ENCODE measurements around the gene KCNA4.

GRCh38 chr11:30016588-30017363 lies at the start of gene KCNA4:
- TF ChIP-seq POLR2AphosphoS5 (IDR thresholded peaks at IDR 0.05; ENCODE audit: insufficient read depth, low read depth, low read length) = no peak
- TF ChIP-seq, protein P1, sequence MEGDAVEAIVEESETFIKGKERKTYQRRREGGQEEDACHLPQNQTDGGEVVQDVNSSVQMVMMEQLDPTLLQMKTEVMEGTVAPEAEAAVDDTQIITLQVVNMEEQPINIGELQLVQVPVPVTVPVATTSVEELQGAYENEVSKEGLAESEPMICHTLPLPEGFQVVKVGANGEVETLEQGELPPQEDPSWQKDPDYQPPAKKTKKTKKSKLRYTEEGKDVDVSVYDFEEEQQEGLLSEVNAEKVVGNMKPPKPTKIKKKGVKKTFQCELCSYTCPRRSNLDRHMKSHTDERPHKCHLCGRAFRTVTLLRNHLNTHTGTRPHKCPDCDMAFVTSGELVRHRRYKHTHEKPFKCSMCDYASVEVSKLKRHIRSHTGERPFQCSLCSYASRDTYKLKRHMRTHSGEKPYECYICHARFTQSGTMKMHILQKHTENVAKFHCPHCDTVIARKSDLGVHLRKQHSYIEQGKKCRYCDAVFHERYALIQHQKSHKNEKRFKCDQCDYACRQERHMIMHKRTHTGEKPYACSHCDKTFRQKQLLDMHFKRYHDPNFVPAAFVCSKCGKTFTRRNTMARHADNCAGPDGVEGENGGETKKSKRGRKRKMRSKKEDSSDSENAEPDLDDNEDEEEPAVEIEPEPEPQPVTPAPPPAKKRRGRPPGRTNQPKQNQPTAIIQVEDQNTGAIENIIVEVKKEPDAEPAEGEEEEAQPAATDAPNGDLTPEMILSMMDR (IDR thresholded peaks at IDR 0.05; ENCODE audit: extremely low read depth in 1 of 2, insufficient read depth in 1 of 2, low read depth in 1 of 2, low read length in 2 of 2) = no peak
- TF ChIP-seq POLR2A (IDR thresholded peaks at IDR 0.05; ENCODE audit: low read depth, low read length) = no peak
- TF ChIP-seq EZH2 (IDR thresholded peaks at IDR 0.05; ENCODE audit: borderline replicate concordance, low read depth, low read length, severe bottlenecking) = no peak
- TF ChIP-seq JUN (IDR thresholded peaks at IDR 0.05; ENCODE audit: borderline replicate concordance, insufficient read depth, insufficient read length, low read depth) = no peak
- TF ChIP-seq MAX (IDR thresholded peaks at IDR 0.05; ENCODE audit: insufficient read depth, insufficient read length) = no peak
- TF ChIP-seq MYC (IDR thresholded peaks at IDR 0.05; ENCODE audit: low read depth, low read length) = no peak
- TF ChIP-seq GATA2 (IDR thresholded peaks at IDR 0.05; ENCODE audit: insufficient read depth, insufficient read length, low read depth, low read length) = no peak

All from endothelial cell of umbilical vein (primary cell).